NCI-H2196 treated with DMSO at 0.1 percent for 48 hours (cell line): Measurements from ENCODE around the gene UFSP2.
A peak's percentile ranks its signal among the peaks of the same experiment; 100 is the strongest.

Experiments used
- DNase-seq: peaks from one replicate; lab custom pipeline; 2025; ENCODE audit not compliant: unreplicated experiment; lab: John Stamatoyannopoulos, UW

The UFSP2 gene, protein sequence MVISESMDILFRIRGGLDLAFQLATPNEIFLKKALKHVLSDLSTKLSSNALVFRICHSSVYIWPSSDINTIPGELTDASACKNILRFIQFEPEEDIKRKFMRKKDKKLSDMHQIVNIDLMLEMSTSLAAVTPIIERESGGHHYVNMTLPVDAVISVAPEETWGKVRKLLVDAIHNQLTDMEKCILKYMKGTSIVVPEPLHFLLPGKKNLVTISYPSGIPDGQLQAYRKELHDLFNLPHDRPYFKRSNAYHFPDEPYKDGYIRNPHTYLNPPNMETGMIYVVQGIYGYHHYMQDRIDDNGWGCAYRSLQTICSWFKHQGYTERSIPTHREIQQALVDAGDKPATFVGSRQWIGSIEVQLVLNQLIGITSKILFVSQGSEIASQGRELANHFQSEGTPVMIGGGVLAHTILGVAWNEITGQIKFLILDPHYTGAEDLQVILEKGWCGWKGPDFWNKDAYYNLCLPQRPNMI

DNA sequence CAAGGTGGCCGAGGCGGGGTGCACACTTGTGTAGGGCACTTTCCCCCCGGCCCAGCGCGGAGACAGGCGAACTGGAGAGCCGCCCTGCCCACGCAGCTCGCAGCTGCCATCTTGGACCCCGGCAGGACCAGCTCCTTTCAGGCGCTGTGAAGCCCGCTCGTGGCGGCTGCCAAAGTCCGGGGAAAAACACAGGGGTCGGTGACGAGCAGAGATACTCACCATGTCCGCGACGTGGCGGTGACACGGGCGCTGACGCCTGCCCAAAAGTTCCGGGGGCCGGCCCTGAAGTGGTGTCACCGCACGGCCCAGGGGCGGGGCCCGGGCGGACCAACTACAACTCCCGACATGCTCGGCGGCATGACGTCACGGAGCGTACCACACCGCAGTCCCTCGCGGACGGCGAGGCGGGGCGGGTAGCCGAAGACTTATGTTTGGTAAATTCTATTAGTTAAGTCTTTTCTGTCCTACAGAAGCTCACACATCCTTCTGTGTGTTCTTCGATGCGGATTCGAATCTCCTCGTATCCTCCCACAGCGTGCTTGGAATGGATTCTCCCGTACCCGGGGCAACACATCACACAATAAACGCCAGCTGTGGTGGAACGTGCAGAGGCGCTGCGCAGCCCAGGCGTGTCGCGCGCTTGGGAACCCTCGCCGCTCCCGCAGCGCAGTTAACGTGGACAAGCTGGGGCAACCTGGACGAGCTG, at the start of gene UFSP2:
TSS of gene UFSP2 (minus strand) at position 318 of the 706 bp plus-strand sequence. CDS start at position 222, 96 bp downstream.
- peak; percentile 58 for DNase-seq

DNA sequence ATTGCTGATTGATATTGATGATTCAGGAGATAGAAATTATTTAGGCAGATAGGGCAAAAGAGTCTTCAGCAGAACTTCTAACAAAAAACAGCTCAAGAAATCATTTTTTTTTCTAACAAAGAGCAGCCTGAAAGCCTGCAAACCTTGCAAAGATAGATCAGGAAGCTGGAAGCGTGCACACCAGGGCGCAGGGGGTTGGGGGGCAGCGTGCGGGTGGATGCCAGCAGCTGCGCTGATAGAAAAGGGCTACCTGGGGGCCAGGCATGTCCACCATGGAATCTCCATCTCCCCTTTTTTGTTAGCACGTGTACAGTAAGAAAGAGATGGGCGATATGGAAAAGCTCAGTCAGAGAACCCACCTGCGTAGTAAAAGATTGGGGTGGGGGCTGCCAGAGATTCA, 47.5 kb upstream of the UFSP2 start:
- no peak for DNase-seq

DNA sequence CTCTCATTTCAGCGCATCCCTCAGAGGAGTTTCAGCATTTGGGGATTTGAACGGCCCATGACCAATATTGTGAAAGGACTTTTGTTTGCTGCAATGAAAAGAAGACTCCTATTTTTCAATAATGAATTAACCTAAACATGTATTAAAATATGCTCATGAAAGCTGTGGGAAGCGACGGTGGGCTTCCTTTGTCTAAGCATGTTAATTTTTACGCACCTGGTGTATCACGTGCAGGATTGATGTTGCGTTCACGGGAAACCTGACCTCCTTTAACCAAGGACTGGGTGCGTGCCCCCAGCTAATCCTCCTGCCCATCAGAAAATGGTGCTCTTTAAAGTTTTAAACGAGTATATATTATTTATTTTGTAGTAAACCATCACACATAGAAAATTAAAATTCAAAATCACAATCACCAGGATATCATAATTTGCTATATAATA, 46.4 kb upstream of the UFSP2 start:
- DNase-seq: no peak

DNA sequence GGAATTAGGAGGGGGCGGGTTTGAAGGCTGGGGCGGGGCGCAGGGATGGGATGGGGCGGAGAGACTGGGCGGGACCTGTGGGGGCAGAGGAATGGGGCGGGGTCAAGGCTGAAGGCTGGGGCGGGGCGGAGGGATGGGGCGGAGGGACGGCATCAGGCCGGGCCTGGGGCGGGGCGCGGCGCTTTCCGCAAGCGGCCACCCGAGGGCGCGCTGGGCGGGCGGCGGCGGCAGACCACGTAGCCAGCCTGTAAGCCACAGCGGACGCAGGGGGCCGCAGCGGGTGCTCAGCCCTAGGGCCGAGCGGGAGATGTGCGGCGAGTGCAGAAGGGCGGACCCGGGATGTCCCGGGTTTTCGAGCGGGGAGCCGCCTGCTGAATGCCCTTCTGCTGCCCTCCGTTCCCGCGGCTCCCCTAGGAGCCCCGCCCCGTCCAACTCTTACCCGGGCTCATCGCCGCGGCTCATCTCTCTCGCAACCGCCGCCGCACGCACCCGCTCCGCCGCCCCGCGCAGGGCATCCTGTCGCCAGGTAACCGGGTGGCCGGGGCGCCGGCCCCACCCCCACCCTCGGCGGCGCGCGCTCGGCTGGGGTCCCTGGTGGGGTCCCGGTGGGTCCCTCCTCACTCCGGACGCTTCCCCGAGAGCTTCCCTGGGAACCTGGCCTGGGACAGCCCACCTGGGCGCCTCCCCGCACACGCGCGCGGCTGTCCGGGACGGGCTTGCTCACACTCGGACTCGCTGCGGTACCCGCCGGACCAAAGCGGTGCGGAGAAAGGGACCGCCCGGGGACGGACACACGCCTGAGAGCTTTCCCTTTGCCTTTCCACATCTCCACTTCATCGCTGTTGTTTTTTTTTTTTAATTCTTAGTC, 45.7 kb upstream of the UFSP2 start, which contains the start of gene CCDC110:
TSS of gene CCDC110 (minus strand) at position 499 of the 868 bp plus-strand sequence. CDS start at position 449, 50 bp downstream.
- peak; percentile 68 for DNase-seq

DNA sequence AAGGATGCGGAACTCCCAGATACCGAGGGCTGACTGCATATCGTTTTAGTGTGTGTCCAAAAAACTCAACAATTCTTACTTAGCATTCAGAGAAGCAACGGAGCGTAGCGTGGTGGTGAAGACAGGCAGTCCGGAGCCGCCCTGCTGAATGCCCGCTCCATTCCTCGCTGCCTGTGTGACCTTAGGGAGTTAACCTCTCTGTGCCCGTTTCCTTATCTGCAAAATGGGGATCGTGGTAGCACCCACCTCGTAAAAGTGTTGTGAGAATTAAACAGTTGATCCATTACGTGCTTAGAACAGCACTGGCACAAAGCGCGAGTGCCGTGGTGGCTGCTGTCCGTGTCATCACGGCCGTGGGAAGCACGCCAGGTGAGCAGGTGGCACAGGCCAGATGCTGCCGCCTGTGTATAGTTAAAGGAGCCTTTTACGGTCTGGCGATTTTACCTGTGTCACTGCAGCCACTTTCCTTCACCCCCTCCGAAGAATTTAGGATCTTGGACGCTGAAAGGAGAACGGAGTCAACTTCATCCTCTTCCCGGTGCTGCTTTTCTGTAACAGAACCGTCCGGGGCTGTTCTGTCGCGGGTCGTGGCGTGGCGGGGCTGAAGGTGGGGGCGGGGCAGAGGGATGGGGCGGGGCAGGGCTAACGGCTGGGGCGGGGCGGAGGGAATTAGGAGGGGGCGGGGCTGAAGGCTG, 44.9 kb upstream of the UFSP2 start:
- DNase-seq: peak; percentile 12

DNA sequence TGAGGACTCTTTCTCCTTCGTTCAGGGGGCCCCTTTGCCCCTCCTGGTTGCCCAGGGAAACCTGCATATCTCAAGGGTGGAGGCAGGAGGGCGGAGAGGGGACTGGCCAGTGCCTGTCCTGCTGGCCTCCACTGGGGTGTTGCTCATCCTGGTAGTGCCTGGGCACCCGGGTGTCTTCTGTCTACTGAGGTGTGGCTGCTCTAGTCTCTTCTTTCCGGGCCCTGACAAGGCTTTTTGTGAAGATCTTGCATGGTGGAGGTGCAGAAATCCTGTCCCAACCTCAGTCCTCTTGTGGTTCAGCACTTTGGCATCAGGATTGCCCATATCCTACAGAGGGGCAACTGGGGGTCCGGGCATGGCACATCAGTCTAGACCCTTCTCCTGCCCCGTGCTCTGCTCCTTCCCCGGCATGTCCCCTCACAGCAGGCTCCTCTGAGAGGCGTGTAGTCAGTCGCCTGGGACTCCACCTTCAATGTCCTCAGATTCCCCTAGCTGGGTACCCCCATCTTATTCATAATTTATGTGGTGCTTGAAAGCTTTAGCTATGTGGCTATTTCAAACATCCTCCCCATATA, 43.9 kb upstream of the UFSP2 start:
- DNase-seq: no peak

DNA sequence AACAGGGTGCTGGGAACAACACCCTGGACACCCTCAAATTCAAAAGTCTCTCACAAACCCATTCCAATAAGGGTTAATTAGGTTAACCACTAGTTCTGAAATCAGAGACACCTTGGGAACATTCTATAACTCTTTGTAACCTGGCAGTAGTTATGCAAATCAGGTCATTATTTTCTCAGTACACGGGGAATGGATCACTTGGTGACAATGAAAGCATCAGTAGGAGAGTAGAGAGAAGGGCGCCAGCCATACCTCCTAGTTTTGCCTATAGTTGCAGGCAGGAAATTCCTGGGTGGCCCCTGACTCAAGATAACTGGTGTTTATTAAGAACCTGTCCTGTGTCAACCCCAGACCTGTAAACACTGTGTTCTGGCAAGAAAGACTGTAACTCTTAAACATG, 43.2 kb upstream of the UFSP2 start:
- DNase-seq: no peak

DNA sequence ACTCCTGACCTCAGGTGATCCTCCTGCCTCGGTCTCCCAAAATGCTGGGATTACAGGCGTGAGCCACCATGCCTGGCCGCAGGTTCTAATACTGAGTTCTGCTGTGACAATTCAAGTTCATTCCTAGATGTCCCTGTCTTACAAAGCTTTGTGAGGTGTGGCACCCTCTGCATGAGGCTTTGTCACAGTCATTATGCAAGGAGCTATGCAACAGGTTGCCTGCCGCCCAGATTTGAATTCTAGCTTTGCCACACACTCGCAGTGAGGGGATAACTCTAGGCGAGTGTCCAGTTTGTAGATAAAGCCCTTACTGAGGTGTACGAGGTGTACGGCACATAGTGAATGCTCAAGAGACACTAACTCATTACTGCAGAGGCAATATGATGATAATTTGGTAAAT, 42.2 kb upstream of the UFSP2 start:
- no peak for DNase-seq

DNA sequence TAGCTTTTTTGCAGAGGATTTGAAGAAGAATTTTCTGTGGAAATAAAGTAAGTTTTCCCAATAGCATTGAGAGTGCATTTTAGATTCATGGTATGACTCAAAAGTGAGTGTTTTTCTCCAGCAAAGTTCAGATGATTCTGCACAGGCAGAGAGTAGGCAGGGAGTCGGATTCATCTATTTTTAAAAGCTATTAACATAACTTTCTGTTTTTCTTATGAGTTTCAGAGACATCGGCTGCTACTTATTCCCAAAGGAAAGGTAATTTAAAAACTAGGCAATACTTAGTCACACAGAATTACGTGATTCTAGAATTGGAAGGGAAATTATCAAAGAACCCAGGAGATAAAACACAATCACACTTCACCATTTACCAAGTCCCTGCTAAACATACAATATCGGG, 41.3 kb upstream of the UFSP2 start:
- DNase-seq: no peak

DNA sequence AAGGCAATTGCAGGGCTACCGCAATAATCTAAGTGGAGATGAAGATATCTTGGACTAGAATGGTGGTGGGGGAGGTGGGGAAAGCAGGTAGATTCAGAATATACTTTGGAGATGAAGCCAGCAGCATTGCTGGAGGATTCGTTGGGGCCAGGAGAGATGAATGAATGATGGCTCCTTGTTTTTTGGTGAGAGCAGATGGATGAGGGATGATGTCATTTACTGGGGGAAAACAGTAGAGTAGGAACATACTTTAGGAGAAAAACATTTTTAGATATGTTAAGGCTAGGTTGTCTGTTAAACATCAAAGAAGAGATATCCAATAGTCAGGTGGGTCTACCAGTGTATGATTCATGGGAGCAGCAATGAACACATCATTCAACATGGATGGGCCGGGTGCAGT, 39.9 kb upstream of the UFSP2 start:
- no peak for DNase-seq

DNA sequence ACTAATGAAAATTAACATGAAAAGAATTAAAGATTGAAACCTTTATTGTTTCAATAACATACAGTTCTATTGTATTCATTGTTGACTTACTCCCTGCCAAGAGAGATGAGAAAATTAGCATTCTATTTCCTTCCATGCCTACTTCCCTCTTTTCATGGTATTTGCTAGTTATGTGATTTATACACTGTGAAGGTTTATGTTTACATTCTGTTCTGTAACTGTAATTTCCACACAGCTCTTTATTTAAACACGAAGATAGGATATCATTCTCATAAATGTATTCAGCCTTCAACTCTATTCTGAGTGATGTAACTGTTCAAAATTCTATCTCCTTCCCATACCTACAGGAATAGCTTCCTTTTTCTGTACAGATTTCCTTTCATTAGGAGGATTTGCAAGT, 39.1 kb upstream of the UFSP2 start:
- DNase-seq: no peak

DNA sequence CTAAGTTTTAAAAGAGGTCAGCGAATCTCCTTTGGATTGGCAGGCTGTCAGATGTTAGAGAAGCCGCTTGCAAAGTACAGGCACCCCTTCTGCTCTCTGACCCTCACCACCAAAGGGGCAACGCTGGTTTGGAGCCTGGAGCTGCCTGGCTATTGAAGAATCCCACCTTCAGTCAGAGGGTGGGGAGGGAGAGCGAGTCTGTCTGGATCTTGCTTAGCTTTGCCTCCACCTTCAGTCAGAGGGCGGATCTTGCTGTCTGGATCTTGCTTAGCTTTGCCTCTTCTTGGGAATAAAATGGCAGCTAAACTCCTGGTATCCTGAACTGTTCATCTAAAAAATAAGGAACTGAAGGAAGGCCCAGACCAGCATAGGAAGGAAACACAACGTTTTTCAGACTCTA, 38.4 kb upstream of the UFSP2 start:
- no peak for DNase-seq

DNA sequence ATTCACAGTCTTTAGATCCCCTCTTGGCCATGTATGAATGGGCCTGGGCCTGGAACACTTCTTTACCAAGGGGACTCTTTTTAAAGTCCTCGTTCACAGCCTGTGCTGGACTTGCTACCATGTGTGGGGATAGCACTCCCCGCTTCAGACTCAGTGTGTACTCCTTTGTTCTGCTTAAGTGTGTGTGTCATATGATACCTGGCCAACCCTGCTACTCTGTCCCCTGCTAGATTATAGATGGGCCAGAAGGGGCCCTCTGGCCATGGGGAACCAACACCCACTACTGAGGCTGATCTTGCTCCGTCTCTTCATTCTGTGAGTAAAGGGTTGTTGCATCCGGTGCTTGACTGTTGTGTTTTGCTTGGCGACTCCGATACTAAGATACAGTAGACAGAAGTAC, 37.8 kb upstream of the UFSP2 start:
- no peak for DNase-seq

DNA sequence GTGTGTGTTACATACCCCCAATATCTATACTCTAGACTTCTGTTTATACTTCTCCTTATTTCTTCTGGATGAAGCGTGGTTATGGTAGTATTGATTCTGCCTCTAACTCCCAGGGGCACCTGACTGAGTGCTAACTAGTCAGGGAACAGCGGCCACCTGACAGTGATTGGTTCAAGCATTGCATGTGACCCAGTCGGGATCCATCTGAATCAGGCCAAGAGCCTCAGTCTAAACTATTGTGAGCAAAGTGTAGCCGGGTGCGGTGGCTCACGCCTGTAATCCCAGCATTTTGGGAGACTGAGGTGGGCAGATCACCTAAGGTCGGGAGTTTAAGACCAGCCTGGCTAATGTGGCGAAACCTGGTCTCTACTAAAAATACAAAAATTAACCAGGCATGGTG, 35.8 kb upstream of the UFSP2 start:
- DNase-seq: no peak

DNA sequence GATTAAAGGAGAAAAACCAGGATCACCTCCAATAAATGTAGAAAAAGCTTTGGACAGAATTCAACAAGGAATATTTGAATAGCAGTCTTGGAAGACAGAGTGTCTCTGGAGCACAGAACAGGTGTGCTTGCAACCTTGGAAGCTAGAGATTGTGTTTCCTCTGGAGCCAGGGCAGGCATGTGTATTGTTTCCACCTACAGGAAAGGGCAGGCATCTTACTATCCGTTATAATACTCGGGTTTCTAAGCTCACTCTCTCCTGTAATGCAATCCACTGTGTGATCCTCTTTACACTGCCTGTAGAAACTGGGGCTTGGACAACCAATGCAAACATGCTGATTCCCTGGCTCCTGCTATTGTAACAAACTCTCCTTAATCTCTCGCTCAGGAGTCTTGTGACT, 31.4 kb upstream of the UFSP2 start:
- no peak for DNase-seq

DNA sequence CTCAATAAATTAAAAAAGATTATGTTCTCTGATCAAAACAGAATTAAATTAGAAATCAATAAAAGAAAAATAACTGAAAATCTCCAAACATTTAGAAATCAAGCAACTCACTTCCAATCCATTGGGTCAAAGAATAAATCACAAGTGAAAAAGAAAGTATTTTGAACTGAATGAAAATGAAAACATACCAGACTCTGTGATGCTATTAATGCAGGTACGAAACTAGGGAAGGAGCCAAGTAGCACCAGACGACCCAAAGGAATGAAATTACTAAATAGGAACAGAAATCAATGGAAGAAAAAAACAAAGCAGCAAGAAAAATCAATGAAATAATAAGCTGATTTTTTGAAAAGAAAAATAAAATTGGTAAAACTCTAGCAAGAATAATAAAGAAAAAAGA, 30.4 kb upstream of the UFSP2 start:
- DNase-seq: no peak

DNA sequence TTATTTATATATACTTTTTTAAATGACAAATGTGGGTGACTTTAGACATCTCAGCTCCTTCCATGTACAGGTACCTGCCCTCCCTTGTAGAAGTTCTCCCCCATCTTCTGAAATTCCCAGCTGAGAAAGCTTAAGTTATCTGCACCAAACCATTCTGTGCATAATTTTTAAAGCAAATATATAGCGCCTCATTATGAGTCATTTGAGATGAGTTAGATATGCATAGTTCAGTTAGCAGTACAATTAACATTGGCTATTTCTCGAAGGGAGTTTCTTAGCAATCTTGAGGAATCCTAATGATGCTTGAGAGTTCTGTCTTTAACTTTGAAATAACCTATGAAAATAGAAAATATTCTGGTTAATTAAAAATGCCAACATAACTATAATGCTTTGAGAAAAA, 19.4 kb upstream of the UFSP2 start:
- no peak for DNase-seq

DNA sequence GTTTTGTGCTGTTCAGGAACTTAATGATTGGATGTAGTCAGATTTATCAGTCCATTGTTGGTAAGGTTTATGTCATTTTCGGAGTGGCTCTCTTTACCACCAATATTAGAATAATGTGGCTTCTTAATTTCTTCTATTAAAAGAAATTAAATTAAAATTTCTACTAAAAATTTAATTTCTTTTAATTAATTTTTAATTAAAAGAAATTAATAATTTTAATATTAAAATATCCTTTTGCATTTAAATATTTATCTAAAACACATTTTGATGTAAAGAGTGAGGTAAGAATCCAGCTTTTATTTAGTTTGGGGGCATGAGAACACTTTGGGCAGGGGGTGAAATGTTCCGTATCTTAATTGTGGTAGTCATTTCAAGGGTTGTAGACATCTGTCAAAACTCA, 15.7 kb upstream of the UFSP2 start:
- no peak for DNase-seq

DNA sequence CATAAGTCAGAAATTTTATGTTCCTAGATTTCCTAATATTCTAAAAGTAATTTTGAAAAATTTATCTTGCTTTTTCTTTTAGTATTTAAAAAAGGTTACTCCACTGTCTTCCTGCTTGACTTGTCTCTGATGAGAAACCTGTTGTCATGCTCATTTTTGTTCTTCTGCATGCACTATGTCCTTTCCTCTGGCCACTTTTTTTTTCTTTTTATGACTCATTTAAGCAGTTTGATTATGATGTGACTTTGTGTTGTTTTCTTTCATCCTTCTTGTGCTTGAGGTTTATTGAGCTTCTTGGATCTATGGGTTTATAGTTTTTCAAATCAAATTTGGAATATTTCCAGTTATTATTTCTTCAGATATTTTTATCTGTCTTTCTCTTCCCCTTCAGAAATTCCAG, 12.0 kb upstream of the UFSP2 start:
- DNase-seq: no peak

DNA sequence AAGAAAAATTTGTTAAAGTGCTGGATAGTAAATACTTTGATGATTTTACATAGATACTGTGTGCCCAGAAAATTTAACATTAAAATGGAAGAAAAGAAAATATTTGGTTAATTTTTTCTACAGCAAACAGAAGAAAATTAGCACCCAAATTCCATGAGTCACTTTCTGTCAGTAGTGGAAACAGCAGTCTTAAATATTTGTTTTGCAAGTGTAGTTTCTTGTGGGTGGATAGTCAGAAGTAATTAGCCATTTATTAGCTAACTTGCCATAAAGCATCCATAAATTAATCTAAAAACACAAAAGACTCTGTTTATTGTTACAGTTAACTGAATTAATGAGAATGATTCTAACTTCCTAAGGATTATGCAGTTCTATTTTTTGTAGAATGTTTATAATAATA, 9.7 kb upstream of the UFSP2 start:
- no peak for DNase-seq
